A549 treated with GW870086 at 1 μM for 4 hours (cell line): ENCODE data around the gene GNG5. TPM values are rescaled to one million over a fixed set of nuclear protein-coding genes. Genes with fewer than 3 reads are reported as not detected.

Source experiments
- total RNA-seq: library from RNA; stranded (reverse); fragments of 200-300 nt; extraction: Qiagen RNA extraction; gene quantifications from 5 replicates; pipeline ENCODE4 v1.2.3, GENCODE V29; 2022; ENCODE audit warnings: low read depth

The GNG5 gene
- 188 to 199 TPM (median 190 TPM) in 5 replicates for total RNA-seq

GRCh38 chr1:84506002-84506728 is at the start of gene GNG5, which contains the start of gene SPATA1:
GNG5 (minus strand) TSS chr1:84506581; CDS start chr1:84506091, 490 bp downstream.
SPATA1 (plus strand) TSS chr1:84506386; CDS start chr1:84516360, 9,974 bp downstream.

GRCh38 chr1:84478876-84479868 is 27.2 kb downstream of the GNG5 start, which contains the start of gene RPF1:
RPF1 (plus strand) TSS chr1:84479266; CDS start chr1:84479282, 16 bp downstream.

Other genes with a start within 250 kb of the GNG5 start
- gene SAMD13, start 204.9 kb downstream of the GNG5 start, total RNA-seq, result 0.19 to 0.72 TPM (median 0.45 TPM) in 5 replicates
- not detected in 5 replicates for gene DNASE2B, start 108.1 kb downstream of the GNG5 start, total RNA-seq
- gene RPF1, start 27.3 kb downstream of the GNG5 start, total RNA-seq, result 29.0 to 34.1 TPM (median 33.6 TPM) in 5 replicates
- gene SPATA1, start 195 bp downstream of the GNG5 start, total RNA-seq, result 0.40 to 1.3 TPM (median 0.41 TPM) in 3 of 5 replicates, not detected in the others
- 3.7 to 6.8 TPM (median 6.0 TPM) in 5 replicates for gene CTBS, start 67.9 kb upstream of the GNG5 start, total RNA-seq
- 10.4 to 14.2 TPM (median 13.1 TPM) in 5 replicates for gene SSX2IP, start 183.9 kb upstream of the GNG5 start, total RNA-seq